ENCODE results near the gene C1QTNF12. TPM values are rescaled to one million over a fixed set of nuclear protein-coding genes. Genes with fewer than 3 reads are reported as not detected.

Gene C1QTNF12
- total and polyA plus RNA-seq, 2 experiments from 2014 or later, result 4.1 to 4.2 TPM

DNA sequence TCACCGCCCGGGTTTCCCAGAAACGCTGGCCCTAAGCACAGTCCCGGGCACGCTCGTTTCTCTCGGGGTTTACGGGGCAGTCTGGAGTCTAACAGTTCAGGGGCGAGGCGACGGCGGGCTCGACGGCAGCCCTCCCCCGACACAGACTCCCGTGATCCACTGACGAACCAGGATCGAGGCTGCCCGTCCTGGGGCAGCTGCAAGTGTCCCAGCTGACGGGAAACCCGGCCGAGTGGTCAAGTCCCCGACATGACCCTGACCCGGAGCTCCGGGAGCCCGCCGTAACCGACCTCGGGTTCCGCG, 26.6 kb upstream of the C1QTNF12 start:
- Histone ChIP-seq H3K4me1 (ENCODE audit: insufficient read depth) (no peaks in the 10 kb centered on the region; the same call in 1 of the 2 replicates), H3K9me2 (ENCODE audit: insufficient read depth) (no peaks in the 10 kb centered on the region), H3K4me2 (peak overlapping the region; percentile 92), H4K20me1 (replicated peaks; ENCODE audit: insufficient read depth) (peaks cover 18% of the 10 kb centered on the region), H3K27me3 (ENCODE audit: insufficient read depth) (no peaks in the 10 kb centered on the region), H3F3A (replicated peaks; ENCODE audit: low read depth) (0 out of 2 replicates have a peak, but pooled peaks cover 3% of the 10 kb centered on the region), H3K79me2 (replicated peaks; ENCODE audit: insufficient read depth) (peaks cover 40% of the 10 kb centered on the region), H2AFZ (no peak overlapping the region), H3K36me3 (ENCODE audit: insufficient read depth) (no peaks in the 10 kb centered on the region), H3K4me3 (peak overlapping the region; percentile 90), H3K27ac (ENCODE audit: low read depth) (no peak overlapping the region)
- TF ChIP-seq, protein P1, sequence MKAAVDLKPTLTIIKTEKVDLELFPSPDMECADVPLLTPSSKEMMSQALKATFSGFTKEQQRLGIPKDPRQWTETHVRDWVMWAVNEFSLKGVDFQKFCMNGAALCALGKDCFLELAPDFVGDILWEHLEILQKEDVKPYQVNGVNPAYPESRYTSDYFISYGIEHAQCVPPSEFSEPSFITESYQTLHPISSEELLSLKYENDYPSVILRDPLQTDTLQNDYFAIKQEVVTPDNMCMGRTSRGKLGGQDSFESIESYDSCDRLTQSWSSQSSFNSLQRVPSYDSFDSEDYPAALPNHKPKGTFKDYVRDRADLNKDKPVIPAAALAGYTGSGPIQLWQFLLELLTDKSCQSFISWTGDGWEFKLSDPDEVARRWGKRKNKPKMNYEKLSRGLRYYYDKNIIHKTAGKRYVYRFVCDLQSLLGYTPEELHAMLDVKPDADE (IDR thresholded peaks at IDR 0.05), result no peak
- TF ChIP-seq EZH2 (IDR thresholded peaks at IDR 0.05; ENCODE audit: low read depth, unreplicated experiment) (no peak), CREB1 (CRISPR knock-in tag; IDR thresholded peaks at IDR 0.05; ENCODE audit: low read depth) (no peak), JUNB (IDR thresholded peaks at IDR 0.05; ENCODE audit: unreplicated experiment) (no peak)
- TF ChIP-seq, protein P2, sequence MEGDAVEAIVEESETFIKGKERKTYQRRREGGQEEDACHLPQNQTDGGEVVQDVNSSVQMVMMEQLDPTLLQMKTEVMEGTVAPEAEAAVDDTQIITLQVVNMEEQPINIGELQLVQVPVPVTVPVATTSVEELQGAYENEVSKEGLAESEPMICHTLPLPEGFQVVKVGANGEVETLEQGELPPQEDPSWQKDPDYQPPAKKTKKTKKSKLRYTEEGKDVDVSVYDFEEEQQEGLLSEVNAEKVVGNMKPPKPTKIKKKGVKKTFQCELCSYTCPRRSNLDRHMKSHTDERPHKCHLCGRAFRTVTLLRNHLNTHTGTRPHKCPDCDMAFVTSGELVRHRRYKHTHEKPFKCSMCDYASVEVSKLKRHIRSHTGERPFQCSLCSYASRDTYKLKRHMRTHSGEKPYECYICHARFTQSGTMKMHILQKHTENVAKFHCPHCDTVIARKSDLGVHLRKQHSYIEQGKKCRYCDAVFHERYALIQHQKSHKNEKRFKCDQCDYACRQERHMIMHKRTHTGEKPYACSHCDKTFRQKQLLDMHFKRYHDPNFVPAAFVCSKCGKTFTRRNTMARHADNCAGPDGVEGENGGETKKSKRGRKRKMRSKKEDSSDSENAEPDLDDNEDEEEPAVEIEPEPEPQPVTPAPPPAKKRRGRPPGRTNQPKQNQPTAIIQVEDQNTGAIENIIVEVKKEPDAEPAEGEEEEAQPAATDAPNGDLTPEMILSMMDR (conservative IDR thresholded peaks at IDR 0.05; ENCODE audit: low read depth in 2 of 2), result no peak
- TF ChIP-seq, protein P3, sequence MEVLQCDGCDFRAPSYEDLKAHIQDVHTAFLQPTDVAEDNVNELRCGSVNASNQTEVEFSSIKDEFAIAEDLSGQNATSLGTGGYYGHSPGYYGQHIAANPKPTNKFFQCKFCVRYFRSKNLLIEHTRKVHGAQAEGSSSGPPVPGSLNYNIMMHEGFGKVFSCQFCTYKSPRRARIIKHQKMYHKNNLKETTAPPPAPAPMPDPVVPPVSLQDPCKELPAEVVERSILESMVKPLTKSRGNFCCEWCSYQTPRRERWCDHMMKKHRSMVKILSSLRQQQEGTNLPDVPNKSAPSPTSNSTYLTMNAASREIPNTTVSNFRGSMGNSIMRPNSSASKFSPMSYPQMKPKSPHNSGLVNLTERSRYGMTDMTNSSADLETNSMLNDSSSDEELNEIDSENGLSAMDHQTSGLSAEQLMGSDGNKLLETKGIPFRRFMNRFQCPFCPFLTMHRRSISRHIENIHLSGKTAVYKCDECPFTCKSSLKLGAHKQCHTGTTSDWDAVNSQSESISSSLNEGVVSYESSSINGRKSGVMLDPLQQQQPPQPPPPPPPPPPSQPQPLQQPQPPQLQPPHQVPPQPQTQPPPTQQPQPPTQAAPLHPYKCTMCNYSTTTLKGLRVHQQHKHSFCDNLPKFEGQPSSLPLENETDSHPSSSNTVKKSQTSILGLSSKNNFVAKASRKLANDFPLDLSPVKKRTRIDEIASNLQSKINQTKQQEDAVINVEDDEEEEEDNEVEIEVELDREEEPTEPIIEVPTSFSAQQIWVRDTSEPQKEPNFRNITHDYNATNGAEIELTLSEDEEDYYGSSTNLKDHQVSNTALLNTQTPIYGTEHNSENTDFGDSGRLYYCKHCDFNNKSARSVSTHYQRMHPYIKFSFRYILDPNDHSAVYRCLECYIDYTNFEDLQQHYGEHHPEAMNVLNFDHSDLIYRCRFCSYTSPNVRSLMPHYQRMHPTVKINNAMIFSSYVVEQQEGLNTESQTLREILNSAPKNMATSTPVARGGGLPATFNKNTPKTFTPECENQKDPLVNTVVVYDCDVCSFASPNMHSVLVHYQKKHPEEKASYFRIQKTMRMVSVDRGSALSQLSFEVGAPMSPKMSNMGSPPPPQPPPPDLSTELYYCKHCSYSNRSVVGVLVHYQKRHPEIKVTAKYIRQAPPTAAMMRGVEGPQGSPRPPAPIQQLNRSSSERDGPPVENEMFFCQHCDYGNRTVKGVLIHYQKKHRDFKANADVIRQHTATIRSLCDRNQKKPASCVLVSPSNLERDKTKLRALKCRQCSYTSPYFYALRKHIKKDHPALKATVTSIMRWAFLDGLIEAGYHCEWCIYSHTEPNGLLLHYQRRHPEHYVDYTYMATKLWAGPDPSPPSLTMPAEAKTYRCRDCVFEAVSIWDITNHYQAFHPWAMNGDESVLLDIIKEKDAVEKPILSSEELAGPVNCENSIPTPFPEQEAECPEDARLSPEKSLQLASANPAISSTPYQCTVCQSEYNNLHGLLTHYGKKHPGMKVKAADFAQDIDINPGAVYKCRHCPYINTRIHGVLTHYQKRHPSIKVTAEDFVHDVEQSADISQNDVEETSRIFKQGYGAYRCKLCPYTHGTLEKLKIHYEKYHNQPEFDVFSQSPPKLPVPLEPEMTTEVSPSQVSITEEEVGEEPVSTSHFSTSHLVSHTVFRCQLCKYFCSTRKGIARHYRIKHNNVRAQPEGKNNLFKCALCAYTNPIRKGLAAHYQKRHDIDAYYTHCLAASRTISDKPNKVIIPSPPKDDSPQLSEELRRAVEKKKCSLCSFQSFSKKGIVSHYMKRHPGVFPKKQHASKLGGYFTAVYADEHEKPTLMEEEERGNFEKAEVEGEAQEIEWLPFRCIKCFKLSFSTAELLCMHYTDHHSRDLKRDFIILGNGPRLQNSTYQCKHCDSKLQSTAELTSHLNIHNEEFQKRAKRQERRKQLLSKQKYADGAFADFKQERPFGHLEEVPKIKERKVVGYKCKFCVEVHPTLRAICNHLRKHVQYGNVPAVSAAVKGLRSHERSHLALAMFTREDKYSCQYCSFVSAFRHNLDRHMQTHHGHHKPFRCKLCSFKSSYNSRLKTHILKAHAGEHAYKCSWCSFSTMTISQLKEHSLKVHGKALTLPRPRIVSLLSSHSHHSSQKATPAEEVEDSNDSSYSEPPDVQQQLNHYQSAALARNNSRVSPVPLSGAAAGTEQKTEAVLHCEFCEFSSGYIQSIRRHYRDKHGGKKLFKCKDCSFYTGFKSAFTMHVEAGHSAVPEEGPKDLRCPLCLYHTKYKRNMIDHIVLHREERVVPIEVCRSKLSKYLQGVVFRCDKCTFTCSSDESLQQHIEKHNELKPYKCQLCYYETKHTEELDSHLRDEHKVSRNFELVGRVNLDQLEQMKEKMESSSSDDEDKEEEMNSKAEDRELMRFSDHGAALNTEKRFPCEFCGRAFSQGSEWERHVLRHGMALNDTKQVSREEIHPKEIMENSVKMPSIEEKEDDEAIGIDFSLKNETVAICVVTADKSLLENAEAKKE (CRISPR knock-in tag; IDR thresholded peaks at IDR 0.05), result no peak
- Mint-ChIP-seq H3K4me3 (peak overlapping the region; percentile 88), H3K9me3 (peaks cover 3% of the 10 kb centered on the region; the same call in 1 of the 3 replicates), H3K36me3 (ENCODE audit: low read depth) (peaks cover 12% of the 10 kb centered on the region; the same call in 2 of the 3 replicates), H3K27ac (peak overlapping the region; percentile 82), H3K27me3 (ENCODE audit: insufficient read depth, low read depth, poor library complexity) (peaks cover 11% of the 10 kb centered on the region), H3K4me1 (peaks cover 25% of the 10 kb centered on the region)
- ATAC-seq (no peak), DNase-seq (ENCODE audit: low spot score) (no peak)
